ENCODE data around the gene CEP350.

GRCh38 chr1:180157108-180157507 lies 202.5 kb downstream of the CEP350 start:
- TF ChIP-seq CTCF (conservative IDR thresholded peaks at IDR 0.05; ENCODE audit: low read length) (no peak), EZH2phosphoT487 (IDR thresholded peaks at IDR 0.05; ENCODE audit: borderline replicate concordance, low read depth, low read length) (no peak)
